HepG2 (cell line): ENCODE data around the gene MPZ. TPM values are rescaled to one million over a fixed set of nuclear protein-coding genes. Genes with fewer than 3 reads are reported as not detected.

Source experiments
- CENPT ChIP-seq: sonication (generic); formaldehyde crosslinking; IDR thresholded peaks from 2 replicates; pipeline ENCODE4 v1.8.0; 2022; ENCODE audit warnings: low read depth, mild to moderate bottlenecking, moderate library complexity, missing genetic modification reagents
- EHMT2 ChIP-seq: fragments of 200-600 bp; sonication (generic); IDR thresholded peaks from 2 replicates; pipeline ENCODE4 v1.7.0; 2017; ENCODE audit warnings: antibody characterized with exemption, low read depth, low read length, borderline replicate concordance
- FOXJ3 ChIP-seq: sonication (generic); formaldehyde crosslinking; IDR thresholded peaks from 2 replicates; pipeline ENCODE4 v1.4.0; 2020; ENCODE audit warnings: missing genetic modification reagents, mild to moderate bottlenecking, borderline replicate concordance
- GABPB1 ChIP-seq: IDR thresholded peaks from 2 replicates; pipeline ENCODE4 v1.6.1; 2016; ENCODE audit warnings: mild to moderate bottlenecking, missing genetic modification reagents, moderate library complexity, missing compliant biosample characterization
- GTF2F1 ChIP-seq: fragments of 150-350 bp; IDR thresholded peaks from 2 replicates; pipeline ENCODE4 v1.6.1; 2014; ENCODE audit warnings: low read length
- HNF4A ChIP-seq: sonication (generic); formaldehyde crosslinking; IDR thresholded peaks from 2 replicates; pipeline ENCODE4 v1.4.0; 2020; ENCODE audit warnings: missing genetic modification reagents
- HNRNPL ChIP-seq: fragments of 200-400 bp; formaldehyde crosslinking; IDR thresholded peaks from 2 replicates; pipeline ENCODE4 v1.6.1; 2017; ENCODE audit warnings: mild to moderate bottlenecking, low read depth, low read length
- IRF2 ChIP-seq: IDR thresholded peaks from 2 replicates; pipeline ENCODE4 v1.6.1; 2018; ENCODE audit warnings: missing genetic modification reagents, missing compliant biosample characterization
- NCOR1 ChIP-seq: fragments of 200-600 bp; sonication (generic); IDR thresholded peaks from 2 replicates; pipeline ENCODE4 v1.7.0; 2017; ENCODE audit warnings: antibody characterized with exemption, low read length, borderline replicate concordance
- NFE2L1 ChIP-seq: sonication (generic); formaldehyde crosslinking; IDR thresholded peaks from 2 replicates; pipeline ENCODE4 v1.4.0; 2020; ENCODE audit warnings: missing genetic modification reagents, mild to moderate bottlenecking, borderline replicate concordance
- NR0B2 ChIP-seq: sonication (generic); formaldehyde crosslinking; IDR thresholded peaks from 2 replicates; pipeline ENCODE4 v1.4.0; 2020; ENCODE audit warnings: mild to moderate bottlenecking, missing genetic modification reagents
- NRL ChIP-seq: sonication (generic); formaldehyde crosslinking; IDR thresholded peaks from 2 replicates; pipeline ENCODE4 v1.5.0; 2020; ENCODE audit warnings: missing genetic modification reagents, mild to moderate bottlenecking, moderate library complexity, borderline replicate concordance
- RARG ChIP-seq: sonication (generic); formaldehyde crosslinking; IDR thresholded peaks from 2 replicates; pipeline ENCODE4 v1.4.0; 2020; ENCODE audit warnings: low read depth, mild to moderate bottlenecking, missing genetic modification reagents
- SMARCE1 ChIP-seq: fragments of 450-650 bp; IDR thresholded peaks from 2 replicates; pipeline ENCODE4 v1.6.1; 2017; ENCODE audit warnings: borderline replicate concordance
- TARDBP ChIP-seq: sonication (generic); formaldehyde crosslinking; IDR thresholded peaks from 2 replicates; pipeline ENCODE4 v1.8.0; 2022; ENCODE audit warnings: mild to moderate bottlenecking, missing genetic modification reagents
- TRIM24 ChIP-seq: sonication (generic); formaldehyde crosslinking; IDR thresholded peaks from 2 replicates; pipeline ENCODE4 v1.8.0; 2022; ENCODE audit warnings: mild to moderate bottlenecking, missing genetic modification reagents
- U2AF1 ChIP-seq: fragments of 200-400 bp; formaldehyde crosslinking; optimal IDR thresholded peaks from 2 replicates; pipeline ENCODE3; 2017; ENCODE audit warnings: mild to moderate bottlenecking, low read depth, low read length
- ZFP82 ChIP-seq: sonication (generic); formaldehyde crosslinking; IDR thresholded peaks from 2 replicates; pipeline ENCODE4 v1.5.1; 2020; ENCODE audit warnings: mild to moderate bottlenecking, missing genetic modification reagents, borderline replicate concordance
- ZKSCAN8 ChIP-seq: IDR thresholded peaks from 2 replicates; pipeline ENCODE4 v1.6.1; 2016; ENCODE audit warnings: borderline replicate concordance, missing genetic modification reagents, missing compliant biosample characterization
- ZNF333 ChIP-seq: sonication (generic); formaldehyde crosslinking; IDR thresholded peaks from 2 replicates; pipeline ENCODE4 v1.4.0; 2020; ENCODE audit warnings: mild to moderate bottlenecking, missing genetic modification reagents, borderline replicate concordance
- ZNF550 ChIP-seq: sonication (generic); formaldehyde crosslinking; IDR thresholded peaks from 2 replicates; pipeline ENCODE4 v1.4.0; 2020; ENCODE audit warnings: mild to moderate bottlenecking, missing genetic modification reagents, borderline replicate concordance
- ZNF576 ChIP-seq: sonication (generic); formaldehyde crosslinking; IDR thresholded peaks from 2 replicates; pipeline ENCODE4 v1.4.0; 2020; ENCODE audit warnings: mild to moderate bottlenecking, missing genetic modification reagents
- ZNF724P ChIP-seq: sonication (generic); formaldehyde crosslinking; IDR thresholded peaks from 2 replicates; pipeline ENCODE4 v1.8.0; 2022; ENCODE audit warnings: missing genetic modification reagents, borderline replicate concordance
- polyA plus RNA-seq, 8 experiments: library from polyadenylated mRNA; depleted of rRNA in 3 of 8; stranded (reverse) in 7 of 8; unstranded in 1 of 8; fragments of >200 nt; fragmentation: Illumina TruSeq in 4 of 8; extraction: Trizol in 4 of 8; gene quantifications; 2 replicates each; pipeline versions ENCODE4 v1.2.1 to v1.2.3, GENCODE V29; 2011 to 2016; ENCODE audit warnings: low read depth in 4 of 8, missing spikeins in 1 of 8, mixed read lengths in 1 of 8; ENCODE audit not compliant: insufficient read depth in 1 of 8
- total RNA-seq, 5 experiments: library from RNA; depleted of rRNA; stranded (reverse); fragments of >200 nt; fragmentation: Illumina TruSeq; extraction: Trizol; gene quantifications; 2 replicates each; pipeline ENCODE4 v1.2.3, GENCODE V29; 2016; ENCODE audit warnings: low read depth in 1 of 5
- TF ChIP-seq, protein P1 (sequence below): sonication (generic); formaldehyde crosslinking; IDR thresholded peaks from 2 replicates; pipeline ENCODE4 v1.5.0; 2020; ENCODE audit warnings: mild to moderate bottlenecking, missing genetic modification reagents
- TF ChIP-seq, protein P2 (sequence below): sonication (generic); formaldehyde crosslinking; IDR thresholded peaks from 2 replicates; pipeline ENCODE4 v1.4.0; 2020; ENCODE audit warnings: mild to moderate bottlenecking, missing genetic modification reagents
- TF ChIP-seq, protein P3 (sequence below): sonication (generic); formaldehyde crosslinking; IDR thresholded peaks from 2 replicates; pipeline ENCODE4 v1.4.0; 2020; ENCODE audit warnings: mild to moderate bottlenecking, low read depth, missing genetic modification reagents

Gene MPZ
- total and polyA plus RNA-seq, 2 of the 13 experiments (the other 11 are each of a cell fraction or from before 2014, with no cell fraction given), result 18.3 to 24.6 TPM

GRCh38 chr1:161287482-161288054 is 22.2 kb downstream of the MPZ start (continued):
- TF ChIP-seq, protein P1, sequence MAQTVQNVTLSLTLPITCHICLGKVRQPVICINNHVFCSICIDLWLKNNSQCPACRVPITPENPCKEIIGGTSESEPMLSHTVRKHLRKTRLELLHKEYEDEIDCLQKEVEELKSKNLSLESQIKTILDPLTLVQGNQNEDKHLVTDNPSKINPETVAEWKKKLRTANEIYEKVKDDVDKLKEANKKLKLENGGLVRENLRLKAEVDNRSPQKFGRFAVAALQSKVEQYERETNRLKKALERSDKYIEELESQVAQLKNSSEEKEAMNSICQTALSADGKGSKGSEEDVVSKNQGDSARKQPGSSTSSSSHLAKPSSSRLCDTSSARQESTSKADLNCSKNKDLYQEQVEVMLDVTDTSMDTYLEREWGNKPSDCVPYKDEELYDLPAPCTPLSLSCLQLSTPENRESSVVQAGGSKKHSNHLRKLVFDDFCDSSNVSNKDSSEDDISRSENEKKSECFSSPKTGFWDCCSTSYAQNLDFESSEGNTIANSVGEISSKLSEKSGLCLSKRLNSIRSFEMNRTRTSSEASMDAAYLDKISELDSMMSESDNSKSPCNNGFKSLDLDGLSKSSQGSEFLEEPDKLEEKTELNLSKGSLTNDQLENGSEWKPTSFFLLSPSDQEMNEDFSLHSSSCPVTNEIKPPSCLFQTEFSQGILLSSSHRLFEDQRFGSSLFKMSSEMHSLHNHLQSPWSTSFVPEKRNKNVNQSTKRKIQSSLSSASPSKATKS (CRISPR knock-in tag), result no peak
- TF ChIP-seq CENPT (CRISPR knock-in tag) (no peak), ZNF576 (CRISPR knock-in tag) (no peak), NRL (CRISPR knock-in tag) (no peak), U2AF1 (no peak), EHMT2 (no peak), ZFP82 (CRISPR knock-in tag) (no peak), HNRNPL (no peak), HNF4A (peak; percentile 70), ZNF333 (CRISPR knock-in tag) (no peak), RARG (CRISPR knock-in tag) (no peak), TARDBP (CRISPR knock-in tag) (no peak), NR0B2 (no peak), GTF2F1 (no peak), IRF2 (CRISPR knock-in tag) (no peak), NCOR1 (peak; percentile 35; the same call in 1 of the 2 replicates), ZNF550 (CRISPR knock-in tag) (no peak), GABPB1 (CRISPR knock-in tag) (no peak), FOXJ3 (CRISPR knock-in tag) (no peak), ZNF724P (no peak), SMARCE1 (no peak), TRIM24 (CRISPR knock-in tag) (no peak), ZKSCAN8 (CRISPR knock-in tag) (no peak), NFE2L1 (no peak)
- TF ChIP-seq, protein P2, sequence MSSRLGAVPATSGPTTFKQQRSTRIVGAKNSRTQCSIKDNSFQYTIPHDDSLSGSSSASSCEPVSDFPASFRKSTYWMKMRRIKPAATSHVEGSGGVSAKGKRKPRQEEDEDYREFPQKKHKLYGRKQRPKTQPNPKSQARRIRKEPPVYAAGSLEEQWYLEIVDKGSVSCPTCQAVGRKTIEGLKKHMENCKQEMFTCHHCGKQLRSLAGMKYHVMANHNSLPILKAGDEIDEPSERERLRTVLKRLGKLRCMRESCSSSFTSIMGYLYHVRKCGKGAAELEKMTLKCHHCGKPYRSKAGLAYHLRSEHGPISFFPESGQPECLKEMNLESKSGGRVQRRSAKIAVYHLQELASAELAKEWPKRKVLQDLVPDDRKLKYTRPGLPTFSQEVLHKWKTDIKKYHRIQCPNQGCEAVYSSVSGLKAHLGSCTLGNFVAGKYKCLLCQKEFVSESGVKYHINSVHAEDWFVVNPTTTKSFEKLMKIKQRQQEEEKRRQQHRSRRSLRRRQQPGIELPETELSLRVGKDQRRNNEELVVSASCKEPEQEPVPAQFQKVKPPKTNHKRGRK, result no peak
- TF ChIP-seq, protein P3, sequence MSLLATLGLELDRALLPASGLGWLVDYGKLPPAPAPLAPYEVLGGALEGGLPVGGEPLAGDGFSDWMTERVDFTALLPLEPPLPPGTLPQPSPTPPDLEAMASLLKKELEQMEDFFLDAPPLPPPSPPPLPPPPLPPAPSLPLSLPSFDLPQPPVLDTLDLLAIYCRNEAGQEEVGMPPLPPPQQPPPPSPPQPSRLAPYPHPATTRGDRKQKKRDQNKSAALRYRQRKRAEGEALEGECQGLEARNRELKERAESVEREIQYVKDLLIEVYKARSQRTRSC (CRISPR knock-in tag), result no peak
